Occipital lobe (tissue), 2 donors: ENCODE results near the gene SNRNP27. TPM values are rescaled to one million over a fixed set of nuclear protein-coding genes. Genes with fewer than 3 reads are reported as not detected.
A peak's percentile ranks its signal among the peaks of the same experiment; 100 is the strongest.
"Not testable (repeated sequence)": the region's sequence is repeated elsewhere in the genome, so short reads cannot be mapped to it uniquely, and the experiment has no call there.

Experiments
- DNase-seq: peaks from one replicate; lab custom pipeline; 2025; lab: John Stamatoyannopoulos, UW
- total RNA-seq: library from RNA; depleted of rRNA; stranded (reverse); fragments of >200 nt; gene quantifications from one replicate; pipeline ENCODE4 v1.2.3, GENCODE V29; 2014

The SNRNP27 gene
- 41.6 TPM for total RNA-seq

- DNase-seq = peak; percentile 72
Observed at GRCh38 chr2:69893684-69894551, at the start of gene SNRNP27. SNRNP27 (plus strand) TSS chr2:69893956; CDS start chr2:69893985, 29 bp downstream.

- DNase-seq = no peak
Observed at GRCh38 chr2:69843993-69844392, 49.8 kb upstream of the SNRNP27 start.

- DNase-seq = no peak
Observed at GRCh38 chr2:69844560-69844959, 49.2 kb upstream of the SNRNP27 start.

- DNase-seq = no peak
Observed at GRCh38 chr2:69846182-69847067, 47.3 kb upstream of the SNRNP27 start.

GRCh38 chr2:69847068-69847828, 46.5 kb upstream of the SNRNP27 start:
- no peak for DNase-seq

GRCh38 chr2:69848186-69848790, 45.5 kb upstream of the SNRNP27 start:
- no peak for DNase-seq

GRCh38 chr2:69858261-69858660, 35.5 kb upstream of the SNRNP27 start:
- DNase-seq = no peak

GRCh38 chr2:69863298-69863697, 30.5 kb upstream of the SNRNP27 start:
- no peak for DNase-seq

GRCh38 chr2:69888451-69888850, 5.3 kb upstream of the SNRNP27 start:
- no peak for DNase-seq

- DNase-seq = no peak
Observed at GRCh38 chr2:69889302-69889701, 4.5 kb upstream of the SNRNP27 start.

GRCh38 chr2:69890881-69891280, 2.9 kb upstream of the SNRNP27 start:
- DNase-seq = no peak

- not testable (repeated sequence) for DNase-seq
Observed at GRCh38 chr2:69892838-69893424, 825 bp upstream of the SNRNP27 start.

- DNase-seq = not testable (repeated sequence)
Observed at GRCh38 chr2:69894737-69895136, 981 bp downstream of the SNRNP27 start.

GRCh38 chr2:69902213-69902922, 8.6 kb downstream of the SNRNP27 start:
- peak; percentile 26 for DNase-seq

- no peak for DNase-seq
Observed at GRCh38 chr2:69907216-69907615, 13.5 kb downstream of the SNRNP27 start.

- DNase-seq = no peak
Observed at GRCh38 chr2:69911985-69912563, 18.3 kb downstream of the SNRNP27 start.

- DNase-seq = peak; percentile 100
Observed at GRCh38 chr2:69914164-69914949, 20.6 kb downstream of the SNRNP27 start.
